Inflammatory macrophage (primary cell): Measurements from ENCODE around the gene MLIP.

Experiments used
- DNase-seq, 2 donors: peaks; one replicate each; pipeline ENCODE4 v3.0.0-alpha.2; 2020 to 2022

The MLIP gene

DNA sequence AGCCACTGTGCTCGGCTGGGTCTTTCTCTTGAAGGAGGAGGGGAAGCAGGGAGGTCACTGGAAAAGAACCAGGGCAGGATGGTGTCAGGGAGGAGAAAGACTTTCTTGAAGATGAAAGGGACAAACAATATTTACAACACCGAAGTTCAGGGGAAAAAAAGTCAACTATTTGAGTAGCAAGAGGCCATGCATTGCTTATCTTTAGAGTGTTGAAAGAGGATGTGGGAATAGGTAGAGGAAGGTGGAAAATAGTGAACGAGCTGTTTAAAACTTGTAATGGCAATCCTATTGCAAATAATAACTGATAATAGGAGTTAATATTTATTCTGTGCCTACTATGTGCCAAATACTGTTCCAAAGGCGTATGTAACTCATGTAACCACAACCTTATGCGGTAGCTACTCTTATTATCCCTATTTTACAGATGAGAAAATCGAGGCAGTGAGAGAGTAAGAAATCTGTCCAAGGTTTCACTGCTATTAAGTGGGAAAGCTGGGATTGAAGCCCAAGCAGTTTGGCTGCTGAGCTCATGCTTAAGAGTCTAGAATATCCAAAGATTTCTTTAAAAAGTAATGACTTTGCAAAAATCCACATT, 12.7 kb upstream of the MLIP start:
- no peak for DNase-seq

DNA sequence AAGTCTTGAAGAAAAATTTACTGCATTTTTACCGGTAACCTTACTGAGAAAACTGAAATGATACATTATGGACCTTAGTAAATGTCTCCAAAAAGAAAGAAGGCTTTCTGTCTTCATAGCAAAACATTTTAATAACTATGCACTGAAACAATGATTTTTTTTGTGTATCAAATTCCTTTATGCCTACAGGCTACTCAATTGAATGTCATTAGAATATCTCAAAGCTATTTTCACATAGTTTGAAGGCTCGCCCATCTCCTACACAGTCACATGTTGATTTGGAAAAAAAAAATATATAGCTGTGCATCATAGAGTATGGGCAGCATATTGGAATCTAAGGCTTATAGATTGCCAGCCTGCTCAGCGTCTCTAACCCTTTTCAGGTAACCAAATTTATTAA, 12.0 kb upstream of the MLIP start:
- no peak for DNase-seq

DNA sequence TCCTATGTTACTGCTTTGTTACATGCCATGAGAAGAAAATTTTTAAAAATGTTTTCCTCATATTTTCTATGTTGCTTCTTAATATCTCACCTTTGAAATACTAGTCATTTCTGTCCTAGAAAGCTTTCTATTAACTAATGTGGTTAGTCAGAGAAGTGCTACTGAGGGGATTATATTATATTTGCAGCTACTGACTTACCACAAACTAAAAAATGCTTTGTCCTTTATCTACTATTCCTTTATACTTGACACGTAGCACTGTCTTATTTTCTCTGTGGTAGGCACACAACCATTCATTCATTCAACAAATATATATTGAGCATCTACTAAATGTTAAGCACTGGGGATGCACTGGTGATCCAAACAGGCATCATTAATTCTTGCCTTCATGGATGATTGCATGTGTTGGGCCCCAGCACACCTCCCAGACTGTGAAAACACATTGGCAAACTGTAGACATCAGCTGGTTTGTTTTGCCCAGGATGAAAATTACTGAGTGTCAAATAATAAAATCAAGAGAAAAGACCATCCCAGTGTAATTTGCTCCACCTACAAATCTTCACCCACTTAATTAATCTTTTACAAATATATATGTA, 10.7 kb upstream of the MLIP start:
- no peak for DNase-seq

DNA sequence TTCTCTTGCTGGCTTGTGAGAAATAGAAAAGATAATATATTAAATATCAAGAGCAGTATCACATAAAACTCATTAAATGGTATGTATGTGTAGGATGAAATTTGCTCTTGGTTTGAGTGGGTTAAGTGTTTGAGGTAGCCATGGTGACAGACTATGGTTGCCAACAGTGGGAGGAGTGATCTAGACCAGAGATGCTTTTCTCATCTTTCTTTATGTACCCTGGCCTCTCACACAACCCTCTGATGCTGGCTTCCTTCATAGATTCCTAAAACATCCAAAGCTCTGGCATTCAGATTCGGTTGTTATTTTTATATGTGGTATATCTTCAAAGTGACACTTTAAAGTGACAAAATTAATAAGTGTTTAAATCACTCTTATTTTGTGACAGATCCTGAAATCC, 9.0 kb upstream of the MLIP start:
- no peak for DNase-seq

DNA sequence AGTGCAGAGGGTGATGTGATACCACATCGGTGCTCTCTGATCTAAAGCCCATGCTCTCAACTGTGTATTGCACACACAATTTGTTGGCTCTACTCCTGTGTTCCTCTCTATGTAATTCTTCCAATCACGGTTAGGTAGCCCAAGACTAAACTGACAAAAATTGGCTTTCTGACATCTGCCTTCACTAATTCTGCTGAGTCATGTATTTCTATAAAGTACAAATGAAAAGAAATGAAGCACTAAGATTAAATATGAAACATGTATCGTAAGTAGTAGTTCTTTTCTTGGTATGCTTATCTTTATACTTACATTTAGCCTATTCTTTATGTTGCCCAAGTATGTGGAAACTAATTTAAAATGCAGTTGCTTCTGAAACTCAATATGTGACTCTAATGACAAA, 7.7 kb upstream of the MLIP start:
- DNase-seq: no peak

DNA sequence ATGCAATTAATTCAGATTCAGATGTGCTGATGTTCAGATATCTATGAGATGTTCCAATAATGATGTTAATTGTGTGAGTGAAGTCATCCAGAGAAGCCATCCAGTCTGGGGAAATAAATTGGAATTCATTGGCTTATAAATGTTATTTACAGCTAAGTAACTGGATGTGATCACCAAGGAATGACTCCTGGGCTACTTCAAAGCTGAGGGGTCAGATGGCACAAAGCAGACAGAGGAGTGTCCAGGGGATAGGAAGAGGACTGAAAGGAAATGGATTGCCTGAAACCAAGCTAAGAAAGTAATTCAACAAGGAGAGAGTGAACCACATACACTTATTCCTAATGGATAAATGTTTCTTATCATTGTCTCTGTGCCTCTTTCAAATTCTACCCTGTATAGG, 4.5 kb upstream of the MLIP start:
- DNase-seq: no peak

DNA sequence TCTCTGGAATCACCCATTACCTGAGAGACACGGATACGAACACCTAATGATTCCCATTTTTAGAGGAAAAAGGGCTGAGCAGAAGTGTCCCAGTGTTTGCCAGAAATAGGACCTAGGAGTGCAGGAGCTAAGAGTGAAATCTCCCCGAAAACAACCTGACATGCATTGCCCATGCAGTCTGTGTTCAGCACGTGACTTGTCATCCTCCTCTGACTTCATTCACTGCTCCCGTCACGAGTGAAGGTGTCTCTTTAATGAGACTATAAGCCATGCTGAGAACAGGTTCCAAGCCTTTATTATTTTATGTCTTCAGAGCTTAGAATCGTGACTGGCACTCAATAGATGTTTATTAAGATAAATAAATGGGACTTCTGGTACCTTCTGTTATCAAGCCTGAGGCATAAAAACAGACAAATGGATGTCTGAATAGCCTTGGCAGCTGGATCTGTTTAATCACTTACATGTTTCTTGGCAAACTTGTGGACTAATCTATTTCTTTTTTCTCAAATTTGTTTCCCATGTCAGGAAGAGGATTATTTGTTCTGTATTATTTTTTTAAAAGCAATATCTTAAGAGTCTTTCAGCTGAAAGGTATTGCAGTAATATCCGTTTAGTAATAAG, 3.7 kb upstream of the MLIP start:
- no peak for DNase-seq

DNA sequence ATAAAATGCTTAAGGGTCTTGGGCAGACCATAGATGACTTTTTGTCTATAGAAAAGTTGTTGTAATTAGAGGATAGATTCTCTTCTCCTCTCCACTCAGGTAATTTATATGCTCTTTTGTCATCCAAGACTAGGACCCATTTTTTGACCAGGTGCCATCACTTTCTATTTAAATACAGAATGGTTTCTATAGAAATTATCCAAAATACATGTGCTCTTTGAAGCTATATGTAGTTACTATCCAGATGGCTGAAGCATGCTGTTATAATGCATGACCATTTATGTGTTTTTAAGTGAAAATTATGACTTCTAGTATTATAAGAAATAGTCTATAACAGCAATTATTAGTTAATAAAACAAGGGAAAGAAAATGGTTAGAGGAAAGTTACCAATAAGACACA, 3.0 kb upstream of the MLIP start:
- no peak for DNase-seq

DNA sequence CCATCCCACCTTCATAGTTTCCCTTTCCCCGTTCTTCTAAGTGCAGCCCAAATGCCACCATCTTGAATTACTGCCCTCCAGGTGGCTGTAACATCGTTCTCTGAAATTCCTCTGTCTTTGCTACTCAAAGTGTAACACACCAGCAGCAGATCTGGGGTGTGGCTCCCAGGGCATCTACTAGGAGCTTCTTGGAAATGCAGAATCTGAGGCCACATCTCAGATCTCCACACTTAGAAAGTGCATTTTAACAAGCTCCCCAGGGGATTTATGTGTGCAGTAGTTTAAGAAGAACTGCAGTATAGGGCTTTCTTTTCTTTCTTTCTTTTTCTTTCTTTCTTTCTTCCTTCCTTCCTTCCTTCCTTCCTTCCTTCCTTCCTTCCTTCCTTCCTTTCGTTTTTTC, 1.7 kb upstream of the MLIP start:
- DNase-seq: no peak

DNA sequence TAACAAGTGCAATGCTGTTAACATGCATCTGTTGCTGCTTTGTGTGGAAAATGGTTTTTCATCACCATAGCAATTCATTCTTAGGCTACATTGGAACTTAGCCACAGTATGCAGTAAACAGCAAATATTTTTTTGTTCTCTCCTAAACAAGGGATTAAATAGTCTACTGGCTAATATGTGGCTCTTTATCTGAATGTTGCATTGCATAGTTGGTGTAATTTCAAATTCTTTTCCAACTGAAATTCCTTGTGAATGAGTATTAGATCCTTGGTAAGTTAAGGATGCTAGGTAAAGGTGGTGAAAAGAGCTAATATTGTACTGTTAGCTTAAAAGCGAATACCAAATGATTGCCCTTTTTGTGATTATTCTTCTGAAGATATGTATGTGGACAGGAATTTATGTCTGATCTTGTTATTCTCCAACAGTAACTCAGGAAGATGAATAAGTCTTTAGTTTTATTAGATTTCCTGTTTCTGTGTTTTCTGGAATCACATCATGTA, 958 bp downstream of the MLIP start:
- no peak for DNase-seq

DNA sequence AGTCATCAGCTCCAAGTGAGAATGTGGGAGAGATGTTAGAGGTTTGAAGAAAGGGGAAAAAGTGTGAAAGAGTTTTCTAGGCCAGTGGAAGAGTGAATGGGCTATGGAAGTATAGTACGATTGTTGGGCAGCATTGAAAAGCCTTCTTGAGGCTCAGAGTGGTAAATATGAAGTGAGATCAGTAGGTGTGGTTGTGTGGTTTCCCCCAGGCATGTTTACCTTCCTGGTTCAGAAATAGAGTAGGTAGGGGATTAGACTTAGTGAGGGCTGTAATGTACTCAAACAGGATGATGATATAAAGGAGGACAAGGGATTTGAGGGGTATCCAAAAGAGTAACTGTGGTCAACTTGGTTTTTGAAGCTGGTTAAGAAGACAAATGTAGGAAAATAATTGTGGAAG, 3.7 kb downstream of the MLIP start:
- no peak for DNase-seq

DNA sequence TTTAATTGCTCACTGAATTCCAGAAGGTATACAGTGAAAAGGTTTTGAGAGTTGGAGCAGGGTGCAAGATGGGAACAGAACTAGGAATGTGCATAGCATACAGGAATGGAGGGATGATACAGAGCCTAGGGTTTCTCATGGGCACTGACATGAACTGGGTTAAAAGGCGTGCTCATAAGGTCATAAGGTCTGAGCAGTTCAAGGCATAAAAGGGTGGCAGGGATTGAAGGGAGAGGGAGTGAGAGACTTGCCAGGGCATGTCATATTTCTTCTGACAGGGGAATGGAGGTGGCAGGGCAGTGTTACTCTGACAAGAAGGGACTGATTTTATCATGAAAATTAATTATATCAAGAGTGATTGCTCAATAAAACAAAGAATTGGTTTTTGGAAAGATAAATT, 4.7 kb downstream of the MLIP start:
- DNase-seq: no peak

DNA sequence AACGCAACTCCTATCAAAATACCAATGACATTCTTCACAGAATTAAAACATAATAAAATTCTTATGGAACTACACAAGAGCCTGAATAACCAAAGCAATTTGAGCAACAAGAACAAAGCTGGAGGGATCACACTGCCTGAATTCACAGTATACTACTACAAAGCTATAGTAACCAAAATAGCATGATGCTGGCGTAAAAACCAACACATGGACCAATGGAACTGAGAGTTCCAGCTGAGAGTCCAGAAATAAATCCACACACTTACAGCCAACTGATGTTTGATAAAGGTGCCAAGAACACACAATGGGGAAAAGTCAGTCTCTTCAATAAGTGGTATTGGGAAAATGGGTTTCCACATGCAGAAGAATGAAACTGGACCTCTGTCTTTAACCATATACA, 6.9 kb downstream of the MLIP start:
- no peak for DNase-seq

DNA sequence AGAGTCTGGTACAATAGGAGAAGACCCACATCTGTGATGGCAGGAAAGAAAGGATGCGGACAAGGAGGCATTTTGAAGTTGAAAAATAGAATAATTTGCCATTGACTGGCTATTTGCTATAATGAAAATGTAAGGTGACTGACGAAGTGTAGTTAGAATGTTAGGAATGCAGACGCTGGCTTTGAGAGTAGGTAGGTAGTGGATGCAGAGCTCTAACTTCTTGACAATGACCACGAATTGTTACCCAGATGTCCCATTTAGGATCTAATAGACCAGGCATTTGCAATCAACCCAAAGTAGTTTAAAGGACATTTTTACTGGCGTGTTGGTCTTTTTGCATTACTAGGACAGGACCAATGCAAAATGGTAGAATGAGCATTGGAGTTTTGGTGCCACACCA, 14.2 kb downstream of the MLIP start:
- DNase-seq: no peak

DNA sequence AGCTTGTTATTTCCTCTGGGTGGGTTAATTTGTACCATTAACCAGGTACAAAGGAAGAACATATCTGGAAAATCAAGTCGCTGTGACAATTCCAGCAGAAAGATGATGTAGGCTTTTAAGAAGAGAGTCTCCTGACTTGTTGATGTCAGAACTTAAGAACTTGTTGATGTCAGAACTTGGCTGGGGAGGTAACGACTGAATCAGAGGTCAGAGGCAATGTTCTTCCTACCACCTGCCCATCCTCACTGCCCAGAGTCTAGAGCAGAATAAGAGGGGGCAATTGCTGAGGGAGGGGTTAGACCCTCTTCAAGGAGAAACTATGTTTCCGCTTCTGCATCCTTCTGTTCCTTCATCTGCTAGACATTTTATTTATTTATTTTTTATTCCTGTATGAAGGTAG, 18.9 kb downstream of the MLIP start:
- no peak for DNase-seq

DNA sequence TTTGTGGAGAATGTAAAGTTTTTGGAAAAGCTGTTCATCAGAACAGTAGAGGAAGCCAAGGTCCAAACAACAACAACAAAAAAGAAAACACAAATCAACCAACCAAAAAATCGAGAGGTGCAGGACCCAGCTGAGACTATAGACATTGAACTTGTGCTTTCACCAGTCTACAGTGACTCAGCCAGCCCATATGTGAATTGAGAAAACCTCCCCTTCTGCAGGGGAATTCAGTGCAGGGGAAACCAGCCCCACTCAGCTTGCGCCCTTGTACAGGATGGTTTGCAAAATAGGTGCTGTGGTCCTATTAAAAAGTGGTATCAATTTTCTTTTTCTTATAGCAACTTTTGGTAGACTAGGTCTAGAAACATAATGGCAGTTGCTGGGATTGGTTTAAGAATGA, 21.3 kb downstream of the MLIP start:
- no peak for DNase-seq

DNA sequence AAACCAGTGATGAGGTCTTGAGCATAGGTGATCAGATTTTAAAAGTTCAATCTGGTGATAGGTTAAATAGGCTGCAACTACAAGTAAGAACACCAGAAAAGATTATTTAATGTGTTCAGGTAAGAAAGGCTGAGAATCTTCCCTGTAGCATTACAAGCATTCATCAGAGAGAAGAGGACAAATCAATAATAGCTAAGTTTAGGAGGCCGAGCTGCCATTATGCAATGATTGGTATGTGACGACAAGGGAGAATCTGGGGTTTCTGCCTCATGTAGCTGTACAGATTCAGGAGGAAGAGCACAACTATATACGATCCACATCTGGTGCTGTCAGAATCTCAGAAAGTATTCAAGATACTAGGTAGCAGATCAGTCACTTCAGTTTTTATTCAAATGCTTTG, 21.9 kb downstream of the MLIP start:
- no peak for DNase-seq

DNA sequence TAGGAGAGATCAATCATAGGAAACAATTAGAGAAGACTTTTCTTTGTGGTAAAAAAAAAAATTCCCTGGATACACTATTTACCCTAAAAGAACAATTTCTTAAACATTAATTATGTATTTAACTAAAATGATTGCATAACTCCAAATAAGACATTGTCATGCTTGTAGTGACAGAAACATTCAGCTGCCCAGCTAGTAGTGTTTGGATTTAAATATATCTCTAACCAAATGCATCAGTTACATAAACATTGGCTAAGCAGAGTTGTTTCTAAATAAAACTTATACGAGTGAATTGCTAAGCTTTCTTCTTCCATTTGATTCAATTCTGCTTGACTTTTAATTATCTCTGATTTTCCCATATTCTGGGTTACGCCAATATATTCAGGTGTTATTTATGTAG, 23.7 kb downstream of the MLIP start:
- no peak for DNase-seq

DNA sequence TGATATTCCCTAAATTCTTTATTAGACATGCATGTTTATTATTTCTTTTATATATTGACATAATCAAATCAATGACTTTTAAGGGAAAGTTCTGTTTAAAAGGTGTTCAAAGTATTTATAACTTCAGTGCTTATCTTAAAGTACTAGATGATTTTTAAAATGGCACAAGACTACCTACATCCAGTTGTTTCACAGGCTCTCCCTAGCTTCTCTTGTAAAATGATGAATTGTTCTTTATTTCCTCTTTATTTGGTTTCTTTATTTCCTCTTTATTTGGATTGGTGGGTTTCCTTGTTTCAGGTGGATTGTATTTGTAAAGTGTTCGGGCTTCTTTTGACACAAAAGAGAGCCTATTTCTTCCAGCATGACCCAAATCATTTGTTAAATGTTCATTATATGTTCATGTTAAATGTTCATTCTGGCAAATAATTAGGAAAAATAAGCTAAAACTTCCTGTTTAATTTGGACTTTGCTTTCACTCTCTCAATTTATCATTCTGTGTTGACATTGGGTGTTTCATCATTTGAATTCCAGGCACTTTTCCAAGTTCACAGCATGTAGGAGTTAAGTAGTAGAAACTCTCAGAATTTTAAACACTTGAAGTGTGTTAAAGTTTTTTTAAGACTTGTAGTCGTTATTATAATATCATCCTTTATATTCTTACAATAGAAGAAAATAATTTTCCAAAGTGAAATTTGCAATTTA, 24.6 kb downstream of the MLIP start:
- no peak for DNase-seq

DNA sequence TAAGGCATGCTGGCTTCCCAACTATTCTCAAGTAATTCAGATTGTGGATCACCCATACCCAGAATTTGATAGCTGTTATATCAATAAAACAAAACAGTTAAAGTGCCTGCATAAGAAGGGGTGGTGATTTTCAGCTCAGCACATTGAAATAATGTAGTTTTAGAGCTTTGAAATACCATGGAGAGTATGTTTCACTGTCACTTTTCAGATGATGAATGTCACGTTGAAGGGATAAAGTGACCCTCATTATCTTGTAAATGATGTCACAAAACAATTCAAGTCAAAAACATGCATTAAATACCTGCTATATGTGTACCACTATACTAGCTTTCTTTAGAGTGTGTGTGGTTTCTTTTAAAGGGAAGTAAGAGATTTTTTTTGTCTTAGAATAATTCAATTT, 27.6 kb downstream of the MLIP start:
- no peak for DNase-seq

DNA sequence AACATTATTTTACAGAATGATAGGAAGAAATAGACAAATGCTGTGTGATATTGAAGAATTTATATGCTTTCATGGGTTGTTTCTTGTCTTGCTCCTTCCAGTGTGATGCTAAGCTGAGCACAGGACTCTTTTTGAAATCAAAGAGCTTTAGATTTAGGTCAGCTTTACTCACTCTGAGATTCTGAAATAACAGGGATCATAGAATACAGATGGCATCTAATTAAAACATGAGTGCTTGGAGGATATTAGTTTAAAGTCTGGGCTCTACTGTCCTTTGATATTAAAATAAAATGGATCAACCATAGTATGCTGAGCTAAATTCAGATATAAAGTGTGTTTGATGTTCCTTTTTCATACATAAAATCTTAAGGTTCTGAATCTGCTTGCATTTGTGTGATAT, 29.6 kb downstream of the MLIP start:
- no peak for DNase-seq

DNA sequence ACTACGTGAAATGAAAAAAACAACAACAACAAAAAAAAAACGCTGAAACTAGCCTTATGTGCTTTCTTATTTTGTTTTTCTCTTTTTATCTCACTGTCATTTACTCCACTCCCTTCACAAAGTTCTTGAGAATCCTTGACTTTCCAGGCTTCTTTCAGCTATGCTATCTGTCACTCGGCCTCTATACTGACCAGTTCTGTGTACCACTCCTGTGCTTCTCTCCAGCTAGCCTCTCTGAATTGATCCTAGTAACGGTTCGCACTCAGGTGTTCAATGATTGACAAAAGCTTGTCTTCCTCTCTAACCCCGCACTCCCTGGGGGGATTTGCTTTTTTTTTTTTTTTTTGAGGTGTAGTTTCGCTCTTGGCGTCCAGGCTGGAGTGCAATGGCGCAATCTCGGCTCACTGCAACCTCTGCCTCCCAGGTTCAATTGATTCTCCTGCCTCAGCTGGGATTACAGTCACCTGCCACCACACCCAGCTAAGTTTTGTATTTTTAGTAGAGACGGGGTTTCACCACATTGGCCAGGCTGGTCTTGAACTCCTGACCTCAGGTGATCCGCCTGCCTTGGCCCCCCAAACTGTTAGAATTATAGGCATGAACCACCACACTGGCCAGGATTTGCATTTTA, 31.8 kb downstream of the MLIP start:
- no peak for DNase-seq

DNA sequence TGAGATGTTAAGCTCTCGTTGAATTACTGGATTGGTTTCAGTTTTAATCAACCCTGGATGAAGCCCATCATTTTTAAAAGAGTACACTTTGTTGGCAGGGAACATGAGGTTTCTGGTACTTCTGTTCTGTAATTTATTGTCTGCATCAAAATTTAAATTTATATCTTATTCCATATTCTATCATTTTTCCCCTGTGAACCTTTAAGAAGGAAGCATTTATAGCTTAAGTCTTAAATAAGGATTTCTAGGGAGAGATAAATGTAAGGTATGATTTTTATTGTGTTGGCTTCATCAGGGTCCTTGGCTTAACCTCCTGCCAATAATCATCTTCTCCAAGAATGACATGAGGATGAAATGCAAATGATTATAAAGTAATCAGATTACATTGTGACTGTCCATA, 40.6 kb downstream of the MLIP start:
- no peak for DNase-seq
